ENCODE measurements around the gene DUSP10.

GRCh38 chr1:221696718-221697461, 45.0 kb downstream of the DUSP10 start:
- TF ChIP-seq EZH2 (IDR thresholded peaks at IDR 0.05; ENCODE audit: low read length, unreplicated experiment) (no peak), CTCF (conservative IDR thresholded peaks at IDR 0.05; ENCODE audit: low read depth, low read length) (no peak)

Measured in PC-3 (cell line).